Stimulated activated CD4-positive, alpha-beta T cell treated with anti-CD3 and anti-CD28 coated beads, Interleukin-12 subunit alpha, Interleukin-12 subunit beta, amount 100 ng/mL, for 24 hours (primary cell): ENCODE results near the gene DNAJC18.
A peak's percentile ranks its signal among the peaks of the same experiment; 100 is the strongest.
"Not testable (repeated sequence)": the region's sequence is repeated elsewhere in the genome, so short reads cannot be mapped to it uniquely, and the experiment has no call there.

ENCODE experiments used
- DNase-seq, 2 experiments: peaks; one replicate each; pipeline ENCODE4 v3.0.0-alpha.2; 2020; ENCODE audit warnings: low read depth in 2 of 2

Gene DNAJC18

DNA sequence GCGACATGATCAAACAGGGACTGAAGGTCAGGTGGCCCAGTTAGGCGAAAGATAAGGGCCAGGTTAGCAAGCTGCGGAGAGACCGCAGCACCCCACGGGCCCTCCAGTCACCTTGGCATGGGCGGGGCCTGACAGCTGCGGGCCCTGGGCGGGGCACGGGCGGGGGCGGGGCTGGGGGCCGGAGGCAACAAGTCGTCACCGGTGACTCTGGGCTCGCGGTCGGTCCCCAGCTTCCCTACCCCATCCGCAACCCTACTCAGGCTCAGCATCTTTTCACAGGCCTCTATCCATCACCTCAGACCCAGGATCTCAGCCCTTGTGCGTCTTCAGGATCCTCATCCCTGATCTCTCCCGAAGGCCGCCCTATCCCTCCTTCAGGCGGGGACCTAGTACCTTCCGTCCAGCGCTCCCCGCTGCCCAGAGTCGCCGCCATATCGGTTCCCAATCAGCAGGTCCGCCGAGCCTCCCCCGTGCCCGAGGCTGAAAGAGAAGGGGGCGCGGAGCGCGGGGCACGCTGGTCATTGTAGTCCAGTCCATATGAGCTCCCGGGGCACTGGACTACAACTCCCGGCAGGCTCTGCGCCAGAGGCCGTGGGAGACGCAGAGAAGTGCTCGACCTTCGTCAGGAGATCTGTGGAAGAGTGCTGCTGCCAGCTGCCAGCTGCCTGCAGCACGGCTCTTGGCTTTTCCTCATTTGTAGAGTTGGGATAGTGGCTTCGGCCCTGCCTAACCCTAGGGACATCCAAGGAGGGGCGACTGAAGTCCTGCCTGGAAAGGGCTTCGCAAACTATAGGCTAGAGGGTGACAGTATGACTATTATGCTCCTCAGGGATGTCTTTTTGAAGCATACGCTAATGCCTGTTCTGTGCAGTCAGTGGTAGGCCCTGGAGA lies at the start of gene DNAJC18:
DNAJC18 (minus strand) TSS at position 513 of the 891 bp plus-strand sequence; CDS start at position 433, 80 bp downstream.
- peak; percentile 80 to 91 for DNase-seq

DNA sequence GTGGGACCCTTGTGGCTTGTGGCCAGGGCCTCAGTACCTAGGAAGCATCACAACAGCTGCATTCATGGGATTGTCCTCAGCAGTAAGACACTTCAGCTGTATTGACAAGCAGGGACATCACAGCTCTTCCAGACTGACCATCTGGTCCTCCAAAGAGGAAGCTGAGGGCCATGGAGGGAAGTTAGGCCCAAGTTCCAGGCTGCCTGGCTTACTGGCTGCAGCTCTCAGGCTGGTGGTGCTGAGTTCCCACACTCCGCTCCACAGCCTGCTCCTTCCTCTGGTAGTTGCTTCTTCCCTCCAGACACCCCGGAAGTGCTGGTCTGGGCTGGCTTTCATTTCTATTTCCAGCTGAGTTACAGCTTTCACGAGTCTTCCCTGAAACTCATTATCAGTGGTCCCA lies 48.9 kb upstream of the DNAJC18 start:
- no peak for DNase-seq

GRCh38 chr5:139486201-139486600 lies 46.9 kb upstream of the DNAJC18 start:
- DNase-seq, result no peak

- DNase-seq, result not testable (repeated sequence)
Observed at GRCh38 chr5:139482890-139483208, 43.5 kb upstream of the DNAJC18 start.

- DNase-seq, result peak; percentile 41 to 75
Observed at GRCh38 chr5:139482050-139482889, 42.9 kb upstream of the DNAJC18 start, which contains the start of gene STING1. STING1 (minus strand) TSS chr5:139482758; CDS start chr5:139481704, 1,054 bp downstream.

DNA sequence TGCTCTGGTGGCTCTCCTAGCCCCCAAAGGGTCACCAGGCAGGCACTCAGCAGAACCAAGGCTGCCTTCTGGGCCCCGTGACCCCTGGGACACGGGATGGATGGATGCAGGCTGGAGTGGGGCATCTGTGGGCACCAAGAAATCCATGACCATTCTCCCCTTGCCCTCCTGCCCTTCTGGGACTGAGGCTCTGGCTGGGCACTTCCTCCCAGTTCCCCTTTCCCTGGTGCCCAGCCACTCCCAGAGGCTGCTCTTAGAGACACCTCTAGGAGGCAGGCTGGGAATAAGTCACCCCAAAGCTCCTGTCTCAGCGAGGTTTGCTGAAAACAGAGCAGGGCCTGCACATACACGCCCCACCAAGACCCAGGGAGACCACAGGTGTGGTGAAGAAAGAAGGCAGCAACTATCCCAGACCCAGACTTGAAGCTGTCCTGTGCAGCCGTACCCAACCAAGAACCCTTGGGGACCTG lies 42.3 kb upstream of the DNAJC18 start:
- DNase-seq, result no peak

GRCh38 chr5:139481122-139481533 lies 41.8 kb upstream of the DNAJC18 start:
- DNase-seq, result no peak

DNA sequence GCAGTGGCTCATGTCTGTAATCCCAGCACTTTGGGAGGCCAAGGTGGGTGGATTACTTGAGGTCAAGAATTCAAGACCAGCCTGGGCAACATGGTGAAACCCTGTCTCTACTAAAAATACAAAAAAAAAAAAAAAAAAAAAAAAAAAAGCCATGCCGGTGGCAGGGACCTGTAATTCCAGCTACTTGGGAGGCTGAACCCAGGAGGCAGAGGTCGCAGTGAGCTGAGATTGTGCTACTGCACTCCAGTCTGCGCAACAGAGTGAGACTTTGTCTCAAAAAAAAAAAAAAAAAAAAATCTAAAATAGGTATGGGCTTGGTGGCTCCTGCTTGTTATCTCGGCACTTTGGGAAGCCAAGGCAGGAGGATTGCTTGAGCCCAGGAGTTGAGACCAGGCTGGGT lies 40.4 kb upstream of the DNAJC18 start:
- DNase-seq, result not testable (repeated sequence)

DNA sequence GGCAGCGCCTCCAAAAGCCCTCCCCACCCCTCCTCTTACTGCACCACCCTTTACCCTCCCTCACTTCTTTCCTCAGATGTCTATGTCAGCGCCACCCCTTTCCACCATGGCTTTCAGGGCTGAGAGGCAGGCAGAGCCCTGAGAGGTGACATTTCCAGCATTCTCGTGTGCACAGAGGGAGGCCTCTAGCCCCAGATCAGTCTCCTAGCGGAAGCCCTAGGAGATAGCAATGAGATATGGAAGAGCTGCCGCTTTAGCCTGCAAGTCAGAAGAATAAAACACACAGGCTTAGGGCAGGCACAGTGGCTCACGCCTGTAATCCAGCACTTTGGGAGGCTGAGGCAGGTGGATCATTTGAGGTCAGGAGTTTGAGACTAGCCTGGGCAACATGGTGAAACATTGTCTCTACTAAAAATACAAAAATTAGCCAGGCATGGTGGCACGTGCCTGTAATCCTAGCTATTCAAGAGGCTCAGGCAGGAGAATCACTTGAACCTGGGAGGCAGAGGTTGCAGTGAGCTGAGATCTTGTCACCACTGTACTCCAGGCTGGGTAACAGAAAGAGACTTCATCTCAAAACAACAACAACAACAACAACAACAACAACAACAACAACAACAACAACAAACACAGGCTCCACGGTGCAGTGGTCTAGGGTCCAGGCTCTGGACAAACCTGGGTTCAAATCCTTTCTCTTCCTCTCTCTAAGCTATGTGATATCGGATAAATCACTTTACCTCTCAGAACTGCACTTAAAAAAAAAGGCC lies 39.5 kb upstream of the DNAJC18 start:
- not testable (repeated sequence) for DNase-seq

DNA sequence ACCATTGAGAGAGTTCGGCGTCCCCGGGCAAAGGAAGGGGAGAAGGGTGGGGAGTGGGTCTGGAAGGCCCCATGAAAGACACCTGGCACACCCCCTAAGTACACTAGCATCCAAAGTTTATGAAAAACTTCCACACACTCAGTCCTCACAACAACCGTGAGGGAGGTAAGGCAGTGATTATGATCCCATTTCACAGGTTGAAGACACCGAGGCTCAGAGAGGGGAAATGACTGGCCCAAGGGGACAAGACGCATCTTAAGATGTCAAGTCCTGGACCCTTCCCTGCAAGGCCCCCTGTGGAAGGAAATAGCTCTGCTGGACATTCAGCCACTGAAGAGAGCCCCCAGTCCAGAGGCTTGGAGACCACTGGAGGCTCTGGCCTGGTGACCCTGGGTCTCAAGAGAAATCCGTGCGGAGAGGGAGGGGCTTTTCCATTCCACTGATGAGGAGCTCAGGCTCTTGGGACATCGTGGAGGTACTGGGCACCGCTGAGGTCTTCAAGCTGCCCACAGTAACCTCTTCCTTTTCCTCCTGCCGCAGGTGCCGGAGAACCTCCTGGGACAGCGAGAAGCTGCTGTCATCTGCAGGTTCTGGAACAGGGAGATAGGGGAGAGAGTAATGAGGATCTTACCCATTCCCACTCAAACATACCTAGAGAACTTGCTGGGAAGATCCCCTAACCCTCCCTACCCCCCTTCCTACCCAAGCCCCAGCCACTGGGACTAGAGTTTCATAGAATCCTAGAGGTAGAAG lies 36.7 kb upstream of the DNAJC18 start:
- DNase-seq, result no peak

DNA sequence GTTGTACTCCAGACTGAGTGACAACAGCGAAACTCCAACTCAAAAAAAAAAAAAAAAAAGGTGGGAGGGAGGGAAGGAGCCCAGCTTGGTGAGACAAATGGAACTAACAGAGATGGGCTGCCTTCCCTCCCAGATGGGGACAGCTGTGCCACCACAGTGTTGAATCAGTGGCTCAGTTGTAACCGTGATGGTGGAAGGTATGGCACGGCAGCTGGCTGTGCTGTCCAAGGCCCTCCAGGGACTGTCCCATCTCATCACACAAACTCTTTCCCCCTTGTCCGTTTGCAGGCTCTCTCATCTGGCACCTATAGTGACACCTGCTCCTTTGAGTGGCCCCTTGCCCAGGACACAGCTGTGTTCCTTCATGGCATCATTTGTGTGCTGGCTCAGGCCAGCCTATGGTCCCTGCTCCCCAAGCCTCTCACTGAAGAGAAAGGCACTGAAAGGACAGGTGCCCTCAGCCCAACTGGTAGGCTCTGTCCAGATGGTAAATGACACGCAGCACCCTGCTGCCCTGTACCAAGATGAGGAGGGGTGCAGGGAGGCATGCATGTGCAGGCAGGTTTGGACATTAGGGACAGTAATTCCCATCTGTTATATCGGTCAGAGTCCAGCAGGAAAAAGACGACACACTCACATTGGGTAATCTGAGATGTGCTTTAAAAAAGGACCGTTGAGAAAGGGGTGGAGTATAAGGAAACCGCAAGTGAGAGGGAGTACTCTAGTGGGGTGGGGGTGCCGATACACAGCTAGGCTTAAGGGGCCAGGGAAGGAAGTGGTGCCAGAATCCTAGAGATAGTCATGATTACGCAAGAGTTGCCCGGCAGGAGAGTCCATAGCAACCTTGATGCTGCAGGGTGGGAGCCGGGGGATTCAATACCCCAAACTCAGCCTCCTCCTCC lies 35.8 kb upstream of the DNAJC18 start:
- no peak for DNase-seq

DNA sequence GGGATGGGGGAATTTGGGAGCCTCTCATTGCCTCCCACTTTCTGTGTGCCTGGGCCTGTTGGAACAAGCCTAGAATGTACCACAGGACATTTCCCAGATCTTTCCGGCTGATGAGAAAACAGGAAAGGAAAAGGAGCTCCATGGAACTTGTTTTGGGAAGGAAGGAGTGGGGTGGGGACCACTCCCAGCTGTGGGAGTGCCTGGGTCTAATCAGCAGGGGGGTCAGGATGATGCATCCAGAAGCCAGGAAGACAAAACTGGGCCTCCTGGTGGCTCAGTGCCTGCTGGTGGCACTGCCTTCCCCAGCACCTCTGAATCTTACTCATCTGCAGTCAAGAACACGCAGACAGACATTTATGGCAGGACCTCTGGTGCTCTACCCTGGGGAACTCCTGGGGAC lies 34.2 kb upstream of the DNAJC18 start:
- no peak for DNase-seq

- no peak for DNase-seq
Observed at GRCh38 chr5:139473105-139473504, 33.8 kb upstream of the DNAJC18 start.

DNA sequence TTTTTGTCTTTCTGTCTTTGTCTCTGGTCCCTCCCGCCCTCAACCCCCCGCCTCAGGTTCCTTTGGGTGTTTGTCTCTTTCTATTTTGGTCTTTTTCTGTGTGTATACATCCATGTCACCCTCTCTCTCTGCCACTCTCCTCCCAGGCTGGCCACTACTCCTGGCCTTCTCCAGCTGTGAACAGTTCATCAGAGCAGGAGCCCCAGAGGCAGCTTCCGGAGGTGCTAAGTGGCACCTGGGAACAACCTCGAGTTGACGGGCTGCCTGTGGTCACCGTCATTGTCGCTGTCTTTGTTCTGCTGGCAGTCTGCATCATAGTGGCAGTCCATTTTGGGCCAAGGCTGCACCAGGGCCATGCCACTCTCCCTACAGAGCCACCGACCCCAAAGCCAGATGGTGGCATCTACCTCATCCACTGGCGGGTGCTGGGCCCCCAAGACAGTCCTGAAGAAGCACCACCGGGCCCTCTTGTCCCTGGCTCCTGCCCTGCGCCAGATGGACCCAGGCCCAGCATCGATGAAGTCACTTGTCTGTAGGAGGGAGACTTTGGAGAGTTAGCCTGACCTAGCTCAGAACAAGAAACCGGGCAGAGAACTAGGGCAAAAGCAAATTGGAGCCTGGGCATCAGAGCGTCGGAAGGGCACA lies 33.2 kb upstream of the DNAJC18 start:
- no peak for DNase-seq

GRCh38 chr5:139470821-139471300 lies 31.5 kb upstream of the DNAJC18 start, which contains the start of gene SMIM33:
SMIM33 (plus strand) TSS chr5:139471004; CDS start chr5:139471122, 118 bp downstream.
- DNase-seq, result no peak

DNA sequence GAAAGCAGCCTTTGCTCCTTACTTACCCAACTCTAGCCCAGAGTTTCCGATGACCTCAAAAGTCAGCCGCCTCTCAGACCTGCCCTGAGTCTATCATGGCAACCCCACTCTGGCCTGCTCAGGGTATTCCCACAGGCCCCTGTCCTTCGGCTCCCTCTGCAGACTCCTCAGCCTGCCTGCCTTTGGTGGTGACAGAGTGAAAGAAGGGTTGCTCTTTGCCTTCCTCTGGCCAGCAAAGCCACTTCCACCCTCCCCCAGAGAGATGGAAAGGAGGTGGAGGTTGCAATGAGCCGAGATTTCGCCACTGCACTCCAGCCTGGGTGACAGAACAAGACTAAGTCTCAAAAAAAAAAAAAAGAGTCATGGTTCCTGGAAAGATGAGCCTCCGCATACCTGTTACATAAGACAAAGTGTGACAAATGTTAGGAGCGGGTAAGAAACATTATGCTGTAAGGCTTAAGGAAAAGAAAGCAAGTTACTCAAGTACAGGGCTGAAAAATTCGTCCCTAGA lies 29.2 kb upstream of the DNAJC18 start:
- DNase-seq, result no peak

DNA sequence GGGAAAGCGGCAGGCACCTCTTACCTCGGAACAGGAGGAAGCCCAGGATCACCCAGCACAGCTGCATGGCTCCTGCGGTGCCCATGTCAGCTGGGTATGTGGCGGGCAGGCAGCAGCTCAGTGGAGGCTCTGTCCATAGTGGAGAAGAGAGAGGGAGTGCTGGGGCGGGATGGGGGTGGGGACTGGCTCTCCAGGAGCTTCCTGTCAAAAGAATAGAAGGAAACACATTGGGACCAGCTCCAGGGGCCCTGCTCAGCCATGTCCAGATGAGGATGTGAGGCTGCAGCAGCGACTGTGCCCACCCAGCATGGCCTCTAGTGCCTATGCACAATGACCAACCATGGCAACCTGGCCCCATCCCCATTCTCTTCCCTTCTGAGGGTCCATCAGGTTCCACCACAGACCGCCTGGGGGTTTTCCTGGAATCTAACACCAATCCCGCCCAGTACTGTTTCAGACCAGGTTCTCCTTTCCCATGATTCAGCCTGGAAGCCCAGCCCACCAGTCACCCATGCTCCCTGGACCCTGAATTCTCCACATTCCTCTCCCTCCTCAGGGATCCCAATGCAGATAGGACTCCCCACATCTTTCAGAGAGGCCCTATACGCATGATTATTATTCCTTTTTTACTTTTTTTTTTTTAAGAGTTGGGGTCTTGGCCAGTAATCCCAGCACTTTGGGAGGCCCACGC lies 23.4 kb upstream of the DNAJC18 start, which contains the start of gene ECSCR:
ECSCR (minus strand) TSS at position 158 of the 691 bp plus-strand sequence; CDS start at position 85, 73 bp downstream.
- no peak for DNase-seq

DNA sequence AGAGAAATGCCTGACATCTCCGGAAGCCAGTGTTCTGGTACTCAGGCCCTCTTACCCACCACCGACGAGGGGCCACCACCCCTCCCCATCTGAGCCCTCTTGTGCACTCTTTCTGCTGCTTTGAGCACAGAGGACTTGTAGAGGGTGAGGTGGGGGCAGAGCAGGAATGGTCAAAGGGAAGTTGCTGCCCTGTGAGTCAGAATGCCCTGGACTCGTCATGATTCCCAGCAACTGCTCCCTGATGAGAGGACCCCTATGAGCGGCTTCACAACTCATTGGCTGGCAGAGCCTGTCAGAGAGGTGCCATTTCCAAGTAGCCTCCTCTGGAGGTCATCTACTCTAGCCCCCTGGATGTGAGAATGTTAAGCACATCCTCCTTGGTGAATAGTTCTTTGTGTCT lies 22.4 kb upstream of the DNAJC18 start:
- DNase-seq, result no peak
